Heart left ventricle (tissue), 16 donors: ENCODE measurements around the gene CUX1. TPM values are rescaled to one million over a fixed set of nuclear protein-coding genes. Genes with fewer than 3 reads are reported as not detected.
"Not testable (repeated sequence)": the region's sequence is repeated elsewhere in the genome, so short reads cannot be mapped to it uniquely, and the experiment has no call there.

Experiments used
- ATAC-seq, 4 donors: fragments of 200-7000 bp; cut with Tn5 transposase; one replicate each; pipeline ENCODE4 v1.9.1; 2020 to 2022; ENCODE audit warnings: moderate library complexity in 4 of 4, mild to moderate bottlenecking in 3 of 4, moderate number of reproducible peaks in 1 of 4
- DNase-seq, 5 donors: peaks; one replicate each; pipeline ENCODE4 v3.0.0-alpha.2; 2020
- H3K27ac ChIP-seq, 12 donors: fragments of 200-600 bp; sonication (generic) in 4 of 12; one replicate each; pipeline versions ENCODE4 v1.5.0 to v1.8.0; 2016 to 2022; ENCODE audit warnings: mild to moderate bottlenecking in 2 of 12
- H3K27me3 ChIP-seq, 9 donors: fragments of 200-600 bp; sonication (generic) in 2 of 9; one replicate each; pipeline versions ENCODE4 v1.5.1 to v1.8.0; 2016 to 2022; ENCODE audit warnings: mild to moderate bottlenecking in 3 of 9
- H3K36me3 ChIP-seq, 9 donors: fragments of 200-600 bp; sonication (generic) in 2 of 9; one replicate each; pipeline versions ENCODE4 v1.5.0 to v1.8.0; 2018 to 2022; ENCODE audit warnings: mild to moderate bottlenecking in 2 of 9
- H3K4me1 ChIP-seq, 12 donors: fragments of 200-600 bp; sonication (generic) in 4 of 12; one replicate each; pipeline versions ENCODE4 v1.5.0 to v1.8.0; 2016 to 2022; ENCODE audit warnings: mild to moderate bottlenecking in 3 of 12
- H3K4me3 ChIP-seq, 12 donors: fragments of 200-600 bp; sonication (generic) in 4 of 12; one replicate each; pipeline versions ENCODE4 v1.5.0 to v1.8.0; 2017 to 2022; ENCODE audit warnings: mild to moderate bottlenecking in 9 of 12, moderate library complexity in 4 of 12
- H3K9me3 ChIP-seq, 12 donors: fragments of 200-600 bp; sonication (generic) in 4 of 12; one replicate each; pipeline versions ENCODE4 v1.5.0 to v1.8.0; 2016 to 2022; ENCODE audit warnings: mild to moderate bottlenecking in 1 of 12
- POLR2A ChIP-seq, 2 donors: fragments of 450-650 bp; IDR thresholded peaks; one replicate each; pipeline ENCODE4 v1.6.1; 2017; ENCODE audit warnings: antibody characterized with exemption in 2 of 2, mild to moderate bottlenecking in 2 of 2, moderate library complexity in 2 of 2
- WGBS, 4 donors: extraction: QIAGEN DNeasy Blood & Tissue Kit in 2 of 4; methylation state at CpG; one replicate each; pipeline versions ENCODE4 v1.1.5 to v1.1.7; 2013 to 2018; 5-methylcytosine and 5-hydroxymethylcytosine counted together
- intact Hi-C, 10 donors: fragments of 100-400 bp; cut with DNase I; formaldehyde crosslinking; loops; one replicate each; pipeline versions ENCODE4 v1.11.1 to v1.14.2; 2022
- polyA plus RNA-seq, 2 donors: library from polyadenylated mRNA; stranded (reverse); fragments of 200-250 nt; gene quantifications; one replicate each; pipeline ENCODE4 v1.2.3, GENCODE V29; 2013
- total RNA-seq, 9 donors: library from RNA; depleted of rRNA in 2 of 9; stranded (reverse); fragments of >200 nt in 2 of 9; fragmentation: NEBNext Ultra II Directional in 3 of 9; extraction: Animal tissue kit (Norgen Biotek cat#: 25700) in 3 of 9; gene quantifications; one replicate each; pipeline versions ENCODE4 v1.1.0 to v1.2.4, GENCODE V29; 2016 to 2023
- TF ChIP-seq, protein P1 (sequence below), 12 donors: fragments of 200-600 bp; sonication (generic) in 4 of 12; IDR thresholded peaks; one replicate each; pipeline versions ENCODE4 v1.5.0 to v1.8.0; 2018 to 2022; ENCODE audit warnings: antibody characterized with exemption in 12 of 12, mild to moderate bottlenecking in 5 of 12
- donor health status: ischemic (EF 13 %, LVEDD 7.1; RV severe dilation, severe dysfunction).
- donor health status: healthy with polysubstance abuse.
- donor health status: DM: no; HTN: yes; CAD: no.
- donor health status: DM: no; HTN: no; CAD: no.
- donor health status: ischemic (EF 25% LVEDD 6.9; RV normal size, moderate dysfunction).
- donor health status: ischemic (EF 25% LVEDD 5.7; RV mildly dilated, moderate dysfunction).
- donor health status: healthy.
- donor health status: DM: yes; HTN: yes; CAD: no.
- donor health status: ischemic (EF 35%, LVEDD 5.7; RV mildly dilated, moderate dysfunction).
- donor health status: nonischemic (EF 11% LVEDD 7.7; RV severe dilation, severe dysfunction).
- donor health status: DM: yes; HTN: yes; CAD: no.
- donor health status: PGD.
- donor health status: ischemic (EF 29% LVEDD 5.4; RV normal size, mild dysfunction).
- donor health status: nonischemic (EF 23%, LVEDD 6.1; RV moderate dilation, normal function).

Gene CUX1
- total and polyA plus RNA-seq, 11 donors = 51.9 to 173 (median 122) TPM

DNA sequence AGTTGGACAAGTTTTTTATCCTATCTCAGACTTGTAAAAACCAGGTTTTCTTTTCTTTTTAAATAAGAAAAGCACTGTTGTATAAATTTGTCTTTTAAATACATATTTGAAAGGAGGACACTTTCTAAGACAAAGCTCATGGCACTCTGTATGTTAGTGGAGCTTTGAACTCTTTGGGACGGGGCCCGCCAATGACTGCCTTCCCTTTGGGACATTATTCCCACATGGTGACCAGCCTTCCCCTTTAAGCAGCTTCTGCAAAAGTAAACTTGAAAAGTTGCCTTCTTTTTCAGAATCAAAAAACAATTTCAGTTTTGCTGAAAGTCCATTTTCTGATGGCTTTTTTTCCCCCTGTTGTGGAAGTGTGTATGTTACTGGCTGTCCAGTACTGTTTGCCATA lies 1.8 kb downstream of the CUX1 start:
- DNase-seq = no peak
- no peaks in the 10 kb centered on the region for H3K27me3 ChIP-seq
- TF ChIP-seq, protein P1, sequence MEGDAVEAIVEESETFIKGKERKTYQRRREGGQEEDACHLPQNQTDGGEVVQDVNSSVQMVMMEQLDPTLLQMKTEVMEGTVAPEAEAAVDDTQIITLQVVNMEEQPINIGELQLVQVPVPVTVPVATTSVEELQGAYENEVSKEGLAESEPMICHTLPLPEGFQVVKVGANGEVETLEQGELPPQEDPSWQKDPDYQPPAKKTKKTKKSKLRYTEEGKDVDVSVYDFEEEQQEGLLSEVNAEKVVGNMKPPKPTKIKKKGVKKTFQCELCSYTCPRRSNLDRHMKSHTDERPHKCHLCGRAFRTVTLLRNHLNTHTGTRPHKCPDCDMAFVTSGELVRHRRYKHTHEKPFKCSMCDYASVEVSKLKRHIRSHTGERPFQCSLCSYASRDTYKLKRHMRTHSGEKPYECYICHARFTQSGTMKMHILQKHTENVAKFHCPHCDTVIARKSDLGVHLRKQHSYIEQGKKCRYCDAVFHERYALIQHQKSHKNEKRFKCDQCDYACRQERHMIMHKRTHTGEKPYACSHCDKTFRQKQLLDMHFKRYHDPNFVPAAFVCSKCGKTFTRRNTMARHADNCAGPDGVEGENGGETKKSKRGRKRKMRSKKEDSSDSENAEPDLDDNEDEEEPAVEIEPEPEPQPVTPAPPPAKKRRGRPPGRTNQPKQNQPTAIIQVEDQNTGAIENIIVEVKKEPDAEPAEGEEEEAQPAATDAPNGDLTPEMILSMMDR (IDR thresholded peaks at IDR 0.05) = no peak
- no peak for TF ChIP-seq POLR2A (IDR thresholded peaks at IDR 0.05)
- H3K9me3 ChIP-seq = no peaks in the 10 kb centered on the region
- H3K36me3 ChIP-seq = no peaks in the 10 kb centered on the region
- intact Hi-C loops = loop anchor here in 9 of 10 donors (5.0 to 10.0 kb wide), 11 partner anchors 38 to 418 kb away; no protein-coding TSS in a partner anchor
- peak overlapping the region in 3 of 12 donors; percentile 90 to 96 (median 91) for H3K4me3 ChIP-seq
- peaks cover 0 to 63% (median 39%) of the 10 kb centered on the region in 12 donors for H3K4me1 ChIP-seq
- ATAC-seq = no peak
- WGBS, 4 donors = 63 to 87% (median 72%) methylated on average over 2 of the region's 2 CpGs
- peak overlapping the region in 5 of 12 donors; percentile 22 to 90 (median 43) for H3K27ac ChIP-seq

DNA sequence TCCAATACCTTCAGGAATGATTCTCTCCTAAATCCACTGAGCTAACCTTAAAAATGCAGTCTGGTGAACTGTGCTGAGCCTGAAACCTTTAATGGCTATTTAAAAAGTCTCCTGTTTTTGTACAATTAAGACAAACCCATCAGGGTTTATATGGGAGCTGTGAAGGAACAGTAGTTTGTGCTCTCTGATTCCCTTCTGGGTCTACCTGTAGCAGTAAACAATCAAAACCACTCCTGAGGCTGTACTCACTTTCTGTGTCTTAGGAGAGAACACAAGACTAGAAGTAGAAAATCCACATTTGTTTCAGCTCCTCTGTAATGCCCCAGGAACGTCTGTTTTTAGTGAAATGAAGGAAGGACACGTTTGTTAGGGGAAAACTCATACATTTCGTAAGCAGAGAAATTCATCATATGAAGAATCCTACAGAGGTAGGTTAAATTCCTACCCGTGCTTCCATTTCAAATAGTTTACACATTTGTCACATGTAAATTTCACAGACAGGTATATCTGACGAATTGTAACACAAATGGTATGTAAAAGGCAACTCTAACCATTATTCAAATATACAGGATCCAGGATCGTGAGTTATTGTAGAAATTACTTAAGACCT lies 2.6 kb downstream of the CUX1 start:
- intact Hi-C loops = loop anchor here (5.0 to 10.0 kb wide), 11 partner anchors 37 to 417 kb away; no protein-coding TSS in a partner anchor
- peaks cover 0 to 64% (median 39%) of the 10 kb centered on the region in 12 donors for H3K4me1 ChIP-seq
- H3K27ac ChIP-seq = peak overlapping the region in 2 of 12 donors; percentile 8 to 25
- 63 to 81% (median 72%) methylated on average over 6 of the region's 6 CpGs for WGBS, 4 donors
- no peaks in the 10 kb centered on the region for H3K36me3 ChIP-seq
- DNase-seq (no peak), ATAC-seq (no peak)
- no peaks in the 10 kb centered on the region for H3K27me3 ChIP-seq
- no peak overlapping the region for H3K4me3 ChIP-seq
- TF ChIP-seq POLR2A (IDR thresholded peaks at IDR 0.05) = no peak
- TF ChIP-seq, protein P1 (IDR thresholded peaks at IDR 0.05) = no peak
- H3K9me3 ChIP-seq = no peaks in the 10 kb centered on the region

DNA sequence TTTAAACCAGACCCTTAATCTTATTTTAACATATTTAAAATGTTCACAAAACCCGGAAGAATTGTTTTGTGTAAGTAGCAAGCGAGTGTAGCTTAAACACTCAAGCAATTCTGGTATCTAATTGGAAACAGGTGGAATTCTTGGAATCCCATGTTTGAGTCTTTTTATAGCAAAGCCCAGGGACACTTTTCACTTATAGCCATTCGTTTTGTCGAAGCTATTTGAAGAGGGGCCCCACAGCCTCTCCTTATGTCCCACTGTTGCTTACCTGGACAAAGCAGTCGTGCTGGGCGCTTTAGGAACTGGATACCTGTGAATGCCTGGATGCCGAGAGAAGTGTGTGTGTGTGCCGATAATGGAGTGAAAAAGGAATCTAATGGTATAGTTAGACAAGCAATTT lies 3.3 kb downstream of the CUX1 start:
- peaks cover 0 to 61% (median 40%) of the 10 kb centered on the region in 12 donors for H3K4me1 ChIP-seq
- 60 to 70% (median 67%) methylated on average over 8 of the region's 8 CpGs for WGBS, 4 donors
- DNase-seq (no peak), ATAC-seq (no peak)
- H3K27me3 ChIP-seq = no peaks in the 10 kb centered on the region
- H3K9me3 ChIP-seq = no peaks in the 10 kb centered on the region
- H3K27ac ChIP-seq = no peak overlapping the region
- H3K4me3 ChIP-seq = no peak overlapping the region
- intact Hi-C loops = loop anchor here in 1 of 10 donors (5.0 kb wide), 1 partner anchor 37 kb away; no protein-coding TSS in a partner anchor
- no peaks in the 10 kb centered on the region for H3K36me3 ChIP-seq
- TF ChIP-seq, protein P1 (IDR thresholded peaks at IDR 0.05) = no peak
- no peak for TF ChIP-seq POLR2A (IDR thresholded peaks at IDR 0.05)

DNA sequence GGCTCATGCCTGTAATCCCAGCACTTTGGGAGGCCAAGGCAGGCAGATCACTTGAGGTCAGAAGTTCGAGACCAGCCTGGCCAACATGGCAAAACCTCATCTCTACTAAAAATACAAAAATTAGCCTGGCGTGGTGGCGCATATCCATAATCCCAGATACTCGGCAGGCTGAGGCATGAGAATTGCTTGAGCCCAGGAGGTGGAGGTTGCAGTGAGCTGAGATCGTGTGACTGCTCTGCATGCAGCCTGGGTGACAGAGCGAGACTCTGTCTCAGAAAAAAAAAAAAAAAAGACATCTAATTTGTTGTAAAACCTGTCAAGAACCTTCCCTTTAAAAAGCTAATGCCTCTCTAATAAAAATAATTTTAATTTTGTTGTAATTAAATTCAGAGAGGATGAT lies 5.2 kb downstream of the CUX1 start:
- H3K27me3 ChIP-seq, H3K4me3 ChIP-seq, H3K36me3 ChIP-seq, DNase-seq, ATAC-seq, H3K9me3 ChIP-seq: not testable (repeated sequence)
- intact Hi-C loops = loop anchor here in 1 of 10 donors (5.0 kb wide), 1 partner anchor 35 kb away; no protein-coding TSS in a partner anchor
- Histone ChIP-seq H3K4me1 (peaks cover 0 to 66% (median 44%) of the 10 kb centered on the region in 12 donors), H3K27ac (peak overlapping the region in 6 of 12 donors; percentile 2 to 60 (median 21))
- 70 to 77% (median 73%) methylated on average over 6 of the region's 6 CpGs for WGBS, 4 donors
